Nephron progenitor cell (in vitro differentiated cells): Measurements from ENCODE around the gene EGLN2.
"Not testable (repeated sequence)": the region's sequence is repeated elsewhere in the genome, so short reads cannot be mapped to it uniquely, and the experiment has no call there.

Experiments
- DNase-seq: peaks from one replicate; pipeline ENCODE4 v3.0.0; 2021
- H3K27ac Mint-ChIP-seq: 2 replicates; pipeline ENCODE4 v1.8.0; 2021; ENCODE audit warnings: mild to moderate bottlenecking, moderate library complexity, mixed read lengths
- H3K27me3 Mint-ChIP-seq: 2 replicates; pipeline ENCODE4 v1.8.0; 2021; ENCODE audit warnings: mild to moderate bottlenecking, low read depth, mixed read lengths; ENCODE audit not compliant: poor library complexity
- H3K36me3 Mint-ChIP-seq: 2 replicates; pipeline ENCODE4 v1.8.0; 2021; ENCODE audit warnings: low read depth, mixed read lengths
- H3K4me1 Mint-ChIP-seq: 2 replicates; pipeline ENCODE4 v1.8.0; 2021; ENCODE audit warnings: mixed read lengths
- H3K4me3 Mint-ChIP-seq: 2 replicates; pipeline ENCODE4 v1.8.0; 2021; ENCODE audit warnings: mild to moderate bottlenecking, moderate library complexity, mixed read lengths
- H3K9me3 Mint-ChIP-seq: 2 replicates; pipeline ENCODE4 v1.8.0; 2021; ENCODE audit warnings: mild to moderate bottlenecking, moderate library complexity, mixed read lengths
- CTCF ChIP-seq: fragments of 200-600 bp; sonication (generic); IDR thresholded peaks from 2 replicates; pipeline ENCODE4 v1.5.0; 2021; ENCODE audit warnings: antibody characterized with exemption

EGLN2 gene

GRCh38 chr19:40807147-40808020, 8.4 kb downstream of the EGLN2 start:
- Mint-ChIP-seq H3K9me3 (no peaks in the 10 kb centered on the region), H3K4me1 (peaks cover 81% of the 10 kb centered on the region), H3K27me3 (peaks cover 12% of the 10 kb centered on the region), H3K36me3 (peaks cover 15% of the 10 kb centered on the region), H3K27ac (peak overlapping the region; percentile 44), H3K4me3 (peak overlapping the region; percentile 57)
- no peak for DNase-seq
- TF ChIP-seq CTCF: peak; percentile 18

GRCh38 chr19:40808021-40808325, 9.0 kb downstream of the EGLN2 start:
- Mint-ChIP-seq H3K27me3 (peaks cover 18% of the 10 kb centered on the region), H3K4me3 (no peak overlapping the region), H3K9me3 (no peaks in the 10 kb centered on the region), H3K36me3 (peaks cover 13% of the 10 kb centered on the region), H3K4me1 (peaks cover 81% of the 10 kb centered on the region), H3K27ac (no peak overlapping the region)
- no peak for TF ChIP-seq CTCF
- DNase-seq: no peak

- Mint-ChIP-seq H3K4me3 (no peak overlapping the region), H3K27me3 (peaks cover 21% of the 10 kb centered on the region), H3K27ac (no peak overlapping the region), H3K36me3 (peaks cover 11% of the 10 kb centered on the region), H3K9me3 (no peaks in the 10 kb centered on the region), H3K4me1 (peaks cover 78% of the 10 kb centered on the region)
- TF ChIP-seq CTCF: no peak
- DNase-seq: no peak
Observed at GRCh38 chr19:40808497-40808896, 9.5 kb downstream of the EGLN2 start.

DNA sequence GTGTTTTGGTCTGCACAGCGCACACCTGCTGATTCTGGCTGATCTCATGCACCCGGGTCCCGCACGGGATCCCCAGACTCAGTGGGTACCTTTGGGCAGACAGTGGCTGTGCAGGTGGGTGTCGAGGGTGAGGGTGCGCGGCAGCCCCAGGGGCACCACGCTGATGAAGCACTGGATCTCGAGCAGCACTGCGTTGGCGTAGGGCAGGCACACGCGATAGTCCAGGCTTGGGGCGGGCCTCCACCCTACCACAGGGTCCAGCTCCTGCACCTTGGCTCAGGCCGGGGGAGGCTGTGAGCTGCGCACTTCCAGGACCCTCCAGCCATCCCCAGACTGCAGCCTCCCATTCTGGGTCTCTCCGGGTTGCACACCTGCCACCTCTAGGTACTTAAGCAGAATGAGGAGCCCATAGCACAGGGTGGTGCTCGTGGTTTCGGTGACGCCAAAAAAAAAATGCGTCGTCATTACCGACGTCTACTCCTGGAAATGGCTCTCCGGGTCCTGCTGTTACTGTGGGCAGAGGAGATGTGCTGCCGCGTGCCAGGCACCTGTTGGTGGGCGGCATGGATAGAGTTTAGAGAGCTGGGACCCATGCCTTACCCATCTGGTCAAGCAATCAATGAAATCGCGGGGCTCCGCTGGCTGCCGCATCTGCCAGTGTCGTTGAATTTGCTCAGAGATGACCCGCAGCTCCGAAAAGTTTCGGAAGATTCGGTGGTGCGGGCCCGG, 10.5 kb downstream of the EGLN2 start:
- Mint-ChIP-seq H3K4me1 (peaks cover 78% of the 10 kb centered on the region), H3K4me3 (peak overlapping the region; percentile 90), H3K27me3 (peaks cover 29% of the 10 kb centered on the region), H3K9me3 (no peaks in the 10 kb centered on the region), H3K36me3 (peaks cover 11% of the 10 kb centered on the region), H3K27ac (no peak overlapping the region)
- no peak for DNase-seq
- TF ChIP-seq CTCF: no peak

DNA sequence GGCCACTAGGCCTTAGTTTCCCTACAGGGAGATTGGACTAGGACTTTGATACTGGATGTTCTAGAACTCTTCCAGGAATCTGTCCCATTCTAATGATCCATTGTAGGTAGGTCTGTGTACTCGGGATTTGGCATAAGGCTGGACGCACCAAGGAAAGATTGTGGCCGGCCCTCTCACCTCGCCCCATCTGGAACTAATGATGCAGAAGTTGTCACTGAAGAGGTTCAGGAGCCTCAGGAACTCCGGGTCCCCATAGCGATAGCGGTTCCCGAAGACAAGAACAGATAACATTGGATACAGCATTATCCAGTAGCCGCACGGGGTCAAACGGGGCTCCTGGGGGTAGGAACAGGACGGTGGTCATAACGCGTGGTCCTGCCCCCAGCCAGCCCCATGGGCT, 11.2 kb downstream of the EGLN2 start:
- Mint-ChIP-seq H3K4me1 (peaks cover 78% of the 10 kb centered on the region), H3K4me3 (peak overlapping the region; percentile 90), H3K9me3 (no peaks in the 10 kb centered on the region), H3K36me3 (peaks cover 11% of the 10 kb centered on the region), H3K27ac (peak overlapping the region; percentile 34), H3K27me3 (peaks cover 33% of the 10 kb centered on the region)
- no peak for DNase-seq
- no peak for TF ChIP-seq CTCF

DNA sequence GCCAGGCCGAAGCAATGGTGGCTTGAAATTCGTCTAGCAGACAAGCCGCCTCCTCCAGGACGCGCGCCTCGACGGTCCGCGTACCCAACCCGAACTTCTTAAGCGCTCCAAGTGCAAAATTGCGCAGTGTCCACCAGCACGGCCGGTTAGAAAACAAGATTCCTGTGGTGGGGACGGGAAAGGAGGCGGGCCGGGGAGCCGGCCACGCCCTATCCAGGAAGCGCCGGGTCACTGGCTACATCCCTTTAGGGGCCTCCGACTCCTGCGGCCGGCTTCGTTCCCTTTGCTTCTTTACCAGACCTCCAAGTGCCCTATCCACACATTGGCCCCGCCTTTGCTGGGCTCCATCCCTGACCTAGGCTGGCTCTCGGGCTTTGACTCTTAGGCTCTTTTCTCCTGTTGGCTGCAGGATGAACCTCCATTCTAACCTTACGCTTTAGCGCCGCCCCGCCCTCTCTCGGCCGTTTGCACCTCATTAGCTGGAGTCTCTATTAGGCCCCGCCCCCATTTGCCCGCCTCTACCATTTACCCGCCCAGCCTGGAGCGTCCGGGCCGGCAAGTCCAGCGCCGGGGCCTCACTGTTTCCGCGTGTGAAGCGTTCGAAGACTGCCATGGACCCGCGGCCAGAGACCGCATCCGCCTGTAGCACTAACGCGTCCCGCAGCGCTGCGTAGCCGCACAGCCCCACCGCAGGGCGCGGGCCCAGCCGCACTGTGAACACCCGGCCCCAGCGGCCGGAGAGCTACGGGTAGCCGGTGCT, 11.8 kb downstream of the EGLN2 start:
- DNase-seq: peak; percentile 78
- H3K4me1 Mint-ChIP-seq: peaks cover 74% of the 10 kb centered on the region
- peaks cover 11% of the 10 kb centered on the region for H3K36me3 Mint-ChIP-seq
- not testable (repeated sequence) for H3K9me3 Mint-ChIP-seq
- H3K27me3 Mint-ChIP-seq: peaks cover 39% of the 10 kb centered on the region
- H3K4me3 Mint-ChIP-seq: peak overlapping the region; percentile 90
- peak overlapping the region; percentile 98 for H3K27ac Mint-ChIP-seq
